NCI-H187 treated with DMSO at 0.1 percent for 48 hours (cell line): ENCODE measurements around the gene PDK2.

ENCODE experiments used
- DNase-seq: peaks from one replicate; lab custom pipeline; 2025; lab: John Stamatoyannopoulos, UW

Gene PDK2

GRCh38 chr17:50117202-50118051, 22.3 kb downstream of the PDK2 start:
- no peak for DNase-seq

GRCh38 chr17:50118076-50118827, 23.1 kb downstream of the PDK2 start:
- no peak for DNase-seq

GRCh38 chr17:50118828-50119218, 23.7 kb downstream of the PDK2 start:
- no peak for DNase-seq

GRCh38 chr17:50120475-50121253, 25.5 kb downstream of the PDK2 start:
- no peak for DNase-seq

GRCh38 chr17:50122945-50123344, 27.8 kb downstream of the PDK2 start:
- DNase-seq, result no peak

GRCh38 chr17:50123649-50124349, 28.6 kb downstream of the PDK2 start:
- DNase-seq, result no peak

- DNase-seq, result no peak
These were observed 30.4 kb downstream of the PDK2 start for GRCh38 chr17:50125420-50125997.

GRCh38 chr17:50127697-50128361, 32.7 kb downstream of the PDK2 start:
- no peak for DNase-seq

- no peak for DNase-seq
These were observed 33.5 kb downstream of the PDK2 start for GRCh38 chr17:50128441-50129352.

- no peak for DNase-seq
These were observed 34.2 kb downstream of the PDK2 start for GRCh38 chr17:50129353-50129727.

GRCh38 chr17:50129728-50130558, 34.8 kb downstream of the PDK2 start, which contains the start of gene SAMD14:
Gene SAMD14 (minus strand): TSS chr17:50130160. CDS start chr17:50124959, 5,201 bp downstream.
- DNase-seq, result no peak

GRCh38 chr17:50130559-50131305, 35.6 kb downstream of the PDK2 start:
- DNase-seq, result no peak

- DNase-seq, result no peak
These were observed 37.1 kb downstream of the PDK2 start for GRCh38 chr17:50132104-50132794.

- no peak for DNase-seq
These were observed 38.0 kb downstream of the PDK2 start for GRCh38 chr17:50133028-50133768.

- no peak for DNase-seq
These were observed 38.6 kb downstream of the PDK2 start for GRCh38 chr17:50133769-50134099.

- no peak for DNase-seq
These were observed 39.3 kb downstream of the PDK2 start for GRCh38 chr17:50134206-50135110.
